GM12865 (cell line): ENCODE data around the gene HIVEP2.

ENCODE experiments used
- DNase-seq: peaks from one replicate; pipeline ENCODE4 v3.0.0; 2010; ENCODE audit warnings: low read depth
- H3K4me3 ChIP-seq: 2 replicates; pipeline ENCODE4 v1.5.1; 2011; ENCODE audit warnings: mild to moderate bottlenecking, low read depth, low read length, control low read depth
- CTCF ChIP-seq: IDR thresholded peaks from 2 replicates; pipeline ENCODE4 v1.5.1; 2011; ENCODE audit warnings: low read length, control low read depth, low read depth, inconsistent platforms; ENCODE audit not compliant: insufficient read depth; ENCODE audit errors: missing control alignments

HIVEP2 gene

GRCh38 chr6:142765306-142765705 is 179.7 kb downstream of the HIVEP2 start:
- DNase-seq: no peak
- H3K4me3 ChIP-seq: no peak overlapping the region
- no peak for TF ChIP-seq CTCF

- TF ChIP-seq CTCF: no peak
- no peak overlapping the region for H3K4me3 ChIP-seq
- DNase-seq: no peak
These were observed 180.7 kb downstream of the HIVEP2 start for GRCh38 chr6:142764311-142764710.

- TF ChIP-seq CTCF: no peak
- DNase-seq: no peak
- no peak overlapping the region for H3K4me3 ChIP-seq
These were observed 181.8 kb downstream of the HIVEP2 start for GRCh38 chr6:142763205-142763604.

GRCh38 chr6:142761756-142762155 is 183.2 kb downstream of the HIVEP2 start:
- DNase-seq: peak; percentile 52
- no peak for TF ChIP-seq CTCF
- no peak overlapping the region for H3K4me3 ChIP-seq

- no peak overlapping the region for H3K4me3 ChIP-seq
- no peak for DNase-seq
- no peak for TF ChIP-seq CTCF
These were observed 184.8 kb downstream of the HIVEP2 start for GRCh38 chr6:142760152-142760551.

GRCh38 chr6:142758629-142759025 is 186.3 kb downstream of the HIVEP2 start:
- no peak for TF ChIP-seq CTCF
- no peak for DNase-seq
- H3K4me3 ChIP-seq: no peak overlapping the region

- TF ChIP-seq CTCF: no peak
- DNase-seq: no peak
These were observed 186.9 kb downstream of the HIVEP2 start for GRCh38 chr6:142757852-142758628.

More at GRCh38 chr6:142757852-142758628, 186.9 kb downstream of the HIVEP2 start:
- no peak overlapping the region for H3K4me3 ChIP-seq
